MM.1S (cell line): ENCODE measurements around the gene TNFRSF14.

ENCODE experiments used
- EZH2phosphoT487 ChIP-seq: fragments of 300-600 bp; sonication (generic); IDR thresholded peaks from 2 replicates; pipeline ENCODE4 v1.6.1; 2018; ENCODE audit warnings: antibody characterized with exemption, low read length
- TF ChIP-seq, protein P1 (sequence below): fragments of 300-600 bp; sonication (generic); IDR thresholded peaks from 2 replicates; pipeline ENCODE4 v1.5.1; 2016; ENCODE audit warnings: antibody characterized with exemption, low read length, mixed read lengths

DNA sequence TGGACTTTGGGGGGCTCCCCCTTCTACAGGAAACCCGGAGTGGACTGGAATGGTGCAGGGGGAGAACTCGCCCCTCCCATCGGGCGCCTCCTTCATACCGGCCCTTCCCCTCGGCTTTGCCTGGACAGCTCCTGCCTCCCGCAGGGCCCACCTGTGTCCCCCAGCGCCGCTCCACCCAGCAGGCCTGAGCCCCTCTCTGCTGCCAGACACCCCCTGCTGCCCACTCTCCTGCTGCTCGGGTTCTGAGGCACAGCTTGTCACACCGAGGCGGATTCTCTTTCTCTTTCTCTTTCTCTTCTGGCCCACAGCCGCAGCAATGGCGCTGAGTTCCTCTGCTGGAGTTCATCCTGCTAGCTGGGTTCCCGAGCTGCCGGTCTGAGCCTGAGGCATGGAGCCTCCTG is at the start of gene TNFRSF14:
- TF ChIP-seq, protein P1, sequence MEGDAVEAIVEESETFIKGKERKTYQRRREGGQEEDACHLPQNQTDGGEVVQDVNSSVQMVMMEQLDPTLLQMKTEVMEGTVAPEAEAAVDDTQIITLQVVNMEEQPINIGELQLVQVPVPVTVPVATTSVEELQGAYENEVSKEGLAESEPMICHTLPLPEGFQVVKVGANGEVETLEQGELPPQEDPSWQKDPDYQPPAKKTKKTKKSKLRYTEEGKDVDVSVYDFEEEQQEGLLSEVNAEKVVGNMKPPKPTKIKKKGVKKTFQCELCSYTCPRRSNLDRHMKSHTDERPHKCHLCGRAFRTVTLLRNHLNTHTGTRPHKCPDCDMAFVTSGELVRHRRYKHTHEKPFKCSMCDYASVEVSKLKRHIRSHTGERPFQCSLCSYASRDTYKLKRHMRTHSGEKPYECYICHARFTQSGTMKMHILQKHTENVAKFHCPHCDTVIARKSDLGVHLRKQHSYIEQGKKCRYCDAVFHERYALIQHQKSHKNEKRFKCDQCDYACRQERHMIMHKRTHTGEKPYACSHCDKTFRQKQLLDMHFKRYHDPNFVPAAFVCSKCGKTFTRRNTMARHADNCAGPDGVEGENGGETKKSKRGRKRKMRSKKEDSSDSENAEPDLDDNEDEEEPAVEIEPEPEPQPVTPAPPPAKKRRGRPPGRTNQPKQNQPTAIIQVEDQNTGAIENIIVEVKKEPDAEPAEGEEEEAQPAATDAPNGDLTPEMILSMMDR = 0 out of 2 replicates have a peak, but pooled peaks have one; percentile 16
- no peak for TF ChIP-seq EZH2phosphoT487
